HFF-Myc (cell line): ENCODE measurements around the gene MBNL2.

Experiments used
- DNase-seq: peaks from one replicate; pipeline ENCODE4 v3.0.0-alpha.2; 2011; ENCODE audit warnings: low read depth; ENCODE audit errors: extremely low read depth
- H3K4me3 ChIP-seq: replicated peaks from 2 replicates; pipeline ENCODE4 v1.5.1; 2011; ENCODE audit warnings: low read depth, mild to moderate bottlenecking, control low read depth, low read length
- CTCF ChIP-seq: IDR thresholded peaks from 2 replicates; pipeline ENCODE4 v1.5.1; 2012; ENCODE audit warnings: mild to moderate bottlenecking, low read depth, low read length, control low read depth; ENCODE audit errors: missing control alignments

MBNL2 gene

GRCh38 chr13:97327506-97328221 is 105.5 kb downstream of the MBNL2 start:
- no peak for TF ChIP-seq CTCF
- no peak overlapping the region for H3K4me3 ChIP-seq
- no peak for DNase-seq

- no peak for TF ChIP-seq CTCF
- H3K4me3 ChIP-seq, result no peak overlapping the region
- DNase-seq, result peak; percentile 35
Measured at GRCh38 chr13:97328222-97328790, 106.2 kb downstream of the MBNL2 start.

- TF ChIP-seq CTCF, result no peak
- H3K4me3 ChIP-seq, result no peak overlapping the region
- DNase-seq, result no peak
Measured at GRCh38 chr13:97329331-97329730, 107.2 kb downstream of the MBNL2 start.

- no peak overlapping the region for H3K4me3 ChIP-seq
- no peak for DNase-seq
- TF ChIP-seq CTCF, result no peak
Measured at GRCh38 chr13:97330448-97330847, 108.3 kb downstream of the MBNL2 start.

GRCh38 chr13:97332742-97333141 is 110.6 kb downstream of the MBNL2 start:
- no peak for TF ChIP-seq CTCF
- DNase-seq, result no peak

GRCh38 chr13:97333983-97334382 is 111.8 kb downstream of the MBNL2 start:
- H3K4me3 ChIP-seq, result no peak overlapping the region
- no peak for DNase-seq
- TF ChIP-seq CTCF, result no peak

More at GRCh38 chr13:97332742-97333141, 110.6 kb downstream of the MBNL2 start:
- no peak overlapping the region for H3K4me3 ChIP-seq

GRCh38 chr13:97334690-97335089 is 112.6 kb downstream of the MBNL2 start:
- H3K4me3 ChIP-seq, result no peak overlapping the region
- TF ChIP-seq CTCF, result no peak
- no peak for DNase-seq
